GM12892 (cell line): ENCODE data around the gene C1QTNF6.

Experiments used
- DNase-seq: peaks from one replicate; pipeline ENCODE4 v3.0.0; 2011; ENCODE audit not compliant: insufficient read length
- FAIRE-seq: peaks from 2 replicates; lab custom pipeline; 2011; peaks lifted over from hg19 to GRCh38; lab: Jason Lieb, UNC
- POLR2A ChIP-seq: IDR thresholded peaks from 2 replicates; pipeline ENCODE4 v1.6.1; 2011; ENCODE audit warnings: low read depth, low read length, control low read depth
- POLR2AphosphoS5 ChIP-seq: IDR thresholded peaks from 2 replicates; pipeline ENCODE4 v1.6.1; 2011; ENCODE audit warnings: low read depth, low read length, control low read depth
- TAF1 ChIP-seq: IDR thresholded peaks from 2 replicates; pipeline ENCODE4 v1.6.1; 2011; ENCODE audit warnings: low read depth, mild to moderate bottlenecking, control low read depth, low read length, borderline replicate concordance

Gene C1QTNF6

DNA sequence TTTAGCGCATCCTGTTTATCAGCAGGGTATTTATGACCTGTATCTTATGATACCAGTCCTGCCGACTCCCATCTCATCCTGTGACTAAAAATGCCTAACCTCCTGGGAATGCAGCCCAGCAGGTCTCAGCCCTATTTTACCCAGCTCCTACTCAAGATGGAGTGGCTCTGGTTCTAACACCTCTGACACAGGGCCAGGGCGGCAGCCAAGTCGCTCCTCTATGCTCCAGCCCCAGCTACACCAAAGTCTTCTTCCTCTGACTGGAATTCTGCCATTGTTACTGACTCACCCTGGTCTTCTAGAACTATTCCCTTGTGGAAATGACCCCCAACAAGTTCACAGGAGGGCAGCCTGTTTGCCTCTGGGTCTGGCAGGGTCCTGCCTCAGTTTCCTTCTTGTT, 7.9 kb upstream of the C1QTNF6 start:
- FAIRE-seq: no peak
- no peak for TF ChIP-seq POLR2A
- TF ChIP-seq TAF1: no peak
- no peak for TF ChIP-seq POLR2AphosphoS5
- no peak for DNase-seq

DNA sequence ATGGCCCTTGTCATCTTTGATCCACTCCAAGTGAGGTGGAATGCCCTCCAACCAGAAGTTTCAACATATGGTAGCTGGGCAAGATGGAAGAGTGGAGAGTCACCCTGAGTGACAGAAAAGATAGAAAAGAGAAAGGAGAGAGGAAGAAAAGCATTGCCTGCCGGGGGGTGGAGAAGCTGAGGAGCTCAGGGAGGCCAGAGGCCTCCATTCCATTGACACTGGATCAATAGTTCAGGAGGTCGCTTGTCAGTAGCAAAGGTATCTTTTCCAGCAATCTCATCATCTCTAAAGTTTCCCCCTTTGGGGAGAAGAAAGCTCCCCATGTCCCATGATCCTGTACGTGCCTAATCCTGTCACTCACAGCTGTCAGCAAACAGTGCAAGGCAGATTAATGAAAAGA, 6.7 kb upstream of the C1QTNF6 start:
- no peak for FAIRE-seq
- no peak for TF ChIP-seq POLR2AphosphoS5
- no peak for DNase-seq

DNA sequence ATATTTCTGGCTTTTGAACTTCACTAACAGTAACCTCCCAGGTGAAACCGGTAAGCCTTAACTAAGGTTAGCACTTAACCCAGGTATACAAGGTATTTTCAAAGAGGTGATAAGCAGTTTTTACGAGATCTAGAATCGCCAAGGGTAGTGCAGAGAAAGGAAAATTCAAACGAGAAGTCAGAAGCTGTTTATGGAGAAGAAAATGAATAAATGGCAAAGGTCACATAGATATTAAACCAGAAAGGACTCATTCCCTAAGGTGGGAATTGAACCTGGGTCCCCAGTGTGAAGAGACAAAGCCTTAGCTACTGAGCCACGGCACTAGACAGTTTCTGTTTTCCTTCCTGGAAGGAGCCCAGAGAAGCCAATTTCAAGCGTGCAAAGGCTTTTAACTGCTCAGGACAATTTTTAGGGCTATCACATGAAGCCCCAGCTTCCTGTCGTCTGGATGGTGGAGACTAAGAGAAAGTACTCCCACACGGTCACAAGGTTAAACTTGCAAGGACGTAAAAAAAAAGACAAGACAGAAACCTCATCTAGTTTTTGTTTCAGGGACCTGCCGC, 5.7 kb upstream of the C1QTNF6 start:
- DNase-seq (no peak), FAIRE-seq (no peak)
- TF ChIP-seq POLR2A (no peak), TAF1 (no peak), POLR2AphosphoS5 (no peak)

DNA sequence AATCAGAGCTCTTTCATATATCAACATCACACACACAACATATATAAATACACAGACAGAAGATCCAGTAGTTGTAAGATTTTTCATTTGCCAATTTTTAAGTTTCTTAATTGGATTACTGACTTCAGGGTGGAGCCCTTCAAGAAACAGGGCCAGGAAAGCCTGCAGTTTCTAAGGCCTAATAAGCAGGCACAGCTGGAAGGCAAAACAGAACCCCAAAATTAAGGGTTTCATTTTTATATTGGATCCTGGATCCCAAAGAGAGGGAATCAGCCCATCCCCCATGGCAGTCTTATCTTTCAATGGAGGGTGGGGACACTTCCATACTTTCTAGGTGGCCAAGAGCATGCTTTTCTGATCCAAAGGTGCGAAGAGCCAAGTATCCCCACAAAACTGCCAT, 4.7 kb upstream of the C1QTNF6 start:
- TF ChIP-seq POLR2AphosphoS5: no peak
- TF ChIP-seq TAF1: no peak
- TF ChIP-seq POLR2A: no peak
- DNase-seq (no peak), FAIRE-seq (no peak)

DNA sequence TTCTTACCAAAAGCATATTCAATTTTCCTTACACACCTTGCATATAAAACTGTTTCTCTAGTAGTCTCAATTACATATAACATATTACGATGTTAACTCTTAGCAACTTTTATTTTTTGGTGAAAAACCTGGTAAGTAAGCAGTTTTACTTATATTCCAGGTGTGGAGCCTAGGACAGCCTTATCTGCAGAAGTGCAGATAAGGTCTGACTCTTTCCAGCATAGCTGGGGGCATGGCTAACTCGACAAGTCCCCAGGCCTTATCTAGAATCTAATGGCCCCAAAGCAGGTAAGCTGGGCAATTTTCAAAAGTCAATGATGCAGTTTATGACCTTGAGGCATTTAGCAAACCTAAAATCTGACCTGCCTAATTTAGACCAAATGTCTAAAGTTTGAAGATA, 4.2 kb upstream of the C1QTNF6 start:
- no peak for TF ChIP-seq TAF1
- TF ChIP-seq POLR2AphosphoS5: no peak
- no peak for TF ChIP-seq POLR2A
- DNase-seq (no peak), FAIRE-seq (no peak)

DNA sequence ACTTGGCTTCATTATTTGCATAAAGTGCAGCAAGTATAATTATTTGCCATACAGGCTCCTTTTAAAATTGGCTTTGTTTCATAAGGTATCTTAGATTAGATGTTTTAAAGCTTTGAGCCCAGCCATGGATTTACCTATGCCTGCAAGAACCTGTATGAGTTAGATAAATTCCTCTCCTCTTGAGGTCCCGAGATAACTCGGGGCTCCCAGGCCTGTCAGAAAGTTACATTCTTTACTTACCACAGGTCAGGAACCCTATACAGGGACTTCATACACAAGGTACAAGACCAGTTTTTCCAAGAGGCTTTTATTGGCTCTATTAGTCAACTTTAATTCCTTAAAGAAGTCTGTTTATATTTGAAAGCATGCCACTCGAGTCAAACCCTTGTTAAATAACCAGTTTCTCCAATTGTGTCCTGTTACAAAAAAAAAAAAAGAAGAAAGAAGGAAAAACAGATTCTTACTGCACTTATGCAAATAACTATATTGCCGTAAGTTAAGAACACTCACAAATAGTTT, 2.3 kb upstream of the C1QTNF6 start:
- FAIRE-seq: no peak

DNA sequence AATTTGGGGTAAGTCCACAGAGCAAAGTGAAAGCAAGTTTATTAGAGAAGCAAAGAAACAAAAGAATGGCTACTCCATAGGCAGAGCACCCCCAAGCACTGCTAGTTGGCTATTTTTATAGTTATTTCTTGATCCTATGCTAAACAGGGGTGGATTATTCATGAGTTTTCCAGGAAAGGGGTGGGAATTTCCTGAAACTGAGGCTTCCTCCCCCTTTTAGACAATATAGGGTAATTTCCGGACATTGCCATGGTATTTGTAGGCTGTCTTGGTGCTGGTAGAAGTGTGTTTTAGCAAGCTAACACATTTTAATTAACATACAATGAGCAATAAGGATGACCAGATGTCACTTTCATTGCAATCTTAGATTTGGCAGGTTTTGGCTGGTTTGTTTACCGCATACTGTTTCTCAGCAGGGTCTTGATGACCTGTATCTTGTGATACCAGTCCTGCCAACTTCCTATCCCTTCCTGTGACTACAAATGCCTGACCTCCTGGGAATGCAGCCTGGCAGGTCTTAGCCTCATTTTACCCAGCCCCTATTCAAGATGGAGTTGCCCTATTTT, 937 bp upstream of the C1QTNF6 start:
- DNase-seq (no peak), FAIRE-seq (no peak)
- TF ChIP-seq POLR2A: no peak
- no peak for TF ChIP-seq POLR2AphosphoS5
- TF ChIP-seq TAF1: no peak

More for the DNA sequence above, 2.3 kb upstream of the C1QTNF6 start:
- DNase-seq: no peak
- no peak for TF ChIP-seq POLR2A
- no peak for TF ChIP-seq POLR2AphosphoS5
- no peak for TF ChIP-seq TAF1

DNA sequence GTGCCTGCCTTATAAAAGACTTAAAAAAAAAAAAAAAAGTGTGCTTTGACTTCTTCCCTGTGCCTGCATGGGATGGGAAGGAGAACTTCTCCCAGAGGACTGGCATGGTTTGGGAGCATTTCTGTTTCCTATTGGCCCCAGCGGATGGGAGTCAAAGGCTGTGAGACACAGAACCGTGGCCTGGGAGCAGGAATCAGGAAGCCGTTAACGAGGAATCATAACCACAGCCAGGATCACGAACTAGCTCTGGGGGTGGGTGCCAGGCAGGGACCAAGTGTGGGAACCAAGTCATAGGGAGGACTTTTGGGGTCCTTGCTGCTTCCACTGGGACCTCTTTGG, 526 bp downstream of the C1QTNF6 start:
- TF ChIP-seq POLR2AphosphoS5 (no peak), POLR2A (no peak), TAF1 (no peak)
- DNase-seq (no peak), FAIRE-seq (no peak)

DNA sequence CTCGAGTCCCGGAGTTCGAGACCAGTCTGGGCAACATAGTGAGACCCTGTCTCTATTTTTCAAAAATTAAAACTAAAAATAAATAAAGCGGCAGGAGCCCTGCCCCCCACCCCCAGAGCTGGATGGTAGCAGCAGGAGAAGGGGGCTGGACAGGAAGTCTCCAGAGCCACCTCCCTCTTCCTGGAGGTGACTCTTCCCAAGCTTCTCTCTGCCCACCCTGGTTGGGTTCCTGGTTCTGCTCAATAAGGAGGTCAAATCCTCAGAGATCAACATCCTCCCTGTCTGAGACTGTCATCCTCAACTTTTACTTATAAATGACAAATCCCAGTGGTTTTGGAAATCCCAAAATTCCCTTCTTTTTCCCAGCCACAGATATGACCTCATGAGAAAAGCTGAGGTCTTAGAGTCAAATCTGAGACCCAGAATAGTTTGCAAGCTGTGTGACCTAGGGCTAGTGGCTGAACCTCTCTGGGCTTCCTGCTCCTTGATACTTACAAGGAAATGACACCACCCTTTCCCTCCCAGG, 987 bp downstream of the C1QTNF6 start:
- FAIRE-seq: no peak
- DNase-seq: no peak
- TF ChIP-seq POLR2A (no peak), TAF1 (no peak), POLR2AphosphoS5 (no peak)

DNA sequence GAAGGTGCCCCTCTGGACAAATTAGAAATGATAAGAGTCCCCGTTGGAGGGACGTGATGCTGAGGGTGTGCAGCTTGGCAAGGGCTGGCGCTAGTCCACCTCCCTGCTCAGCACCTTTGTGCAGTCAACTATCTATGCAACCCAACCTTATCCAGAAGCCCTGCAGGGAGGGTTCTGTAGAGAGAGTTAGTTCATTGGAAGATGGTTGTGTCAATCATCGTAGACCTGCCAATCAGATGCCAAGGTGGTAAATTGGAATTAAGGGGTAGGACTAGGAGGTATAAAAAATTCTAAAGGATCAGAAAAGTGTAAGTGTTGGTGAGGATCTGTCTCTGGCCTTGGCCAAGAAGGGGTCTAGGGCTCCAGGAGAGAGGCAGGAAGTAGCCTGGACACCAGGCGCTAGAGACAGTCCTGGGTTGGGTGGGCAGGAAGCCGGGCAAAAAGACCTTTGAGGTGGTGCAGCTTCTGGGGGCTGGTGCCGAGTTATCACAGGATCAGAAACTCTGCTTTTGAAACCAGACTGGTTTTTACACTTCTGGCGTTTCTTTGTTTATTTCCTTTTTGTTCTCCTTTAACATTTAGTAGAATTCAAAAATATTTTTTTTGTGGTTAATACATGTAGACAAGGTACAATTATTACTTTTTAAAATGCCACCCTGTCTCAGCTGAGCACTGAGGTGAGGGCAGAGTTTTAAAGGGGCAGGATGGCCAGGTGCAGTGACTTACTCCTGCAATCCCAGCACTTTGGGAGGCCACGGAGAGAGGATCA, 1.6 kb downstream of the C1QTNF6 start:
- DNase-seq (peak; percentile 65), FAIRE-seq (peak; percentile 66)
- TF ChIP-seq POLR2AphosphoS5: no peak
- TF ChIP-seq TAF1: no peak
- no peak for TF ChIP-seq POLR2A

DNA sequence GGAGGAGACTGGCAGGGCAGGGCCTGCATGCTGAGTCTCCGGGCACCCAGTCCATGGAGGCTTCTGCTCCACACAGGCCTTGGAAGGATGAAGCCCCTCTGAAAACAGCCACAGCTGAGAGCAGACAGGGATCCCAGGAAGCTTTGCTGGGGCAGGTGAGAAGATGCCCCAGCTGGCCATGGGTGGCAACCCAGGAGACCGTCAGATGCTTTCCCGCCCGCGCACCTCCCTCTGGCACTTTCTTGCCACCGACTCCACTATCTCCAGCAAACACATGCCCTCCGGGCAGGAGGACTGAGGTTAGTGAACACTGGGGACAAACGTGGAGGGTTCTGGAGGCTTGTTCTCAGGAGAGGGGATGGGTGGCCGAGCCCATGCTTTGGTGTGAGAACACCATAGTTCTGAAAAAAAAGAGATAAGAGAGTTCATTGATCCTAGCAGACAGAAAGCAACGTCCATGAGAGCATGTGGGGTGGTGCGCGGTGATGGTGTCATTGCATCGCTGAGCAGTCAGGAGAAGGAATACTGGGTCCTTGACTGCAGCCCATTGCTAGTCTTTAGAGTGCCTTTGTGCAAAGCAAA, 2.3 kb downstream of the C1QTNF6 start:
- no peak for FAIRE-seq
- no peak for DNase-seq
- TF ChIP-seq TAF1: no peak
- no peak for TF ChIP-seq POLR2AphosphoS5
- no peak for TF ChIP-seq POLR2A
